HG03025 (cell line): Measurements from ENCODE around the gene ARHGAP5.

Source experiments
- ATAC-seq: cut with Tn5 transposase; IDR thresholded peaks from one replicate; pipeline ENCODE4 v1.9.1; 2021; ENCODE audit warnings: mild to moderate bottlenecking, moderate library complexity; ENCODE audit not compliant: unreplicated experiment, low FRiP score

ARHGAP5 gene

DNA sequence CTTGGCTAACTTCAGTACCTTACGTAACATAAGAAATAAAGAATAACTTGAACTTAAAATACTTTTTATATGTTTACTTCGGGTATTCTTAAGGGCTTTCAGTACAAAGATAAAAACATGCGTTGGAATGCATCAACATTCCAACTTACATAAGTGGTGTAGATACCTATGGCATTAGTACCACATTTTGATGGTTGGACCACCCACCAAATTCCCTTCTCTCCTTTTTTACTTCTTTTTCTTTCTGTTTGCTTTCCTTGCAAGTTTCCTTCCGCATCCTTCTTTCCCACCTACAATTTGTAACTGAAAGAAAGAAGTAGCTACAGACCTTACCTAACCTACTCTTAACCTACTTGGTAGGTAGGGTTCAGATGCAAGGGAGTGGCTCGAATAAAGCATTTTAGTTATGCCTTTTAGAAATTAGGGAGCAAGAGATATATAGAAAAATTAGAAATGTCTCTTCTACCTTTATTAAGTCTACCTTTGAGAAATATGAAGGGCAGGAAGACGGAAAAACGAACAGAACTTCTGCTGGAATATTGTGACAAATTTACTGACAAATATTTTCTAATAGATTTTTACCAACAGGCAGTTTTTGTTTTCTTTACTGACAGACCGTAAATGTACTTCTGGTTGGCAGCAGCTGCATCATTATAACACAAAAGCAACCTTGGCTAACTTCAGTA is 2.1 kb upstream of the ARHGAP5 start:
- no peak for ATAC-seq

DNA sequence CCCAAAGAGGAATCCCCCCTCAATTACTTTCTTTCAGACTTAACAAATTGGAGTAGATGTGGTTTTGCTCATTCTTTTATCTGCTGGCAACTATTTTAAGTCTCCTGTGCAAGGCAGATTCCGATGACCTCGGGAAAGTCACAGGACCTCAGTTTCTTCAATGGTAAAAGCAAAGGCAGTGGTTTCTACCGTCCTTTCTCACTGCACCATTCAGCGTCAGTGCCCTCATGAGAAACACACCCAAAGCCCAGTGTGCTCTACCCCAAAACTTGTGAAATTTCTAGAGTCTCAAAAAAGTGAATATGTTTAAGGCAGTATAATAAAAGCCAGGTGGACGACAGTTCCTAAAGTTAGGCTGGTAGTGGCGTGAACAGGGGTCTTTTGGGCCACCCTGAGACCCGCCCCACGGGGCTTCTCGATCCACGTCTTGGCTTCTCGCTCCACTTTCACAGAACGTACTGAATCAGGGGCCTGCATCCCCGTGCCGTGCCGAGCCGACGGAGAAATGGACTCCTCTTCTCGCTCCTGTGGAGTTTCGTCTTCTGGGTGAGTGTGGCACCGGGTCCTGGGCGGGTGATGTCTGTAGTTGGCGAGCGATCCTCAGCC is 1.3 kb upstream of the ARHGAP5 start:
- peak; percentile 24 for ATAC-seq

DNA sequence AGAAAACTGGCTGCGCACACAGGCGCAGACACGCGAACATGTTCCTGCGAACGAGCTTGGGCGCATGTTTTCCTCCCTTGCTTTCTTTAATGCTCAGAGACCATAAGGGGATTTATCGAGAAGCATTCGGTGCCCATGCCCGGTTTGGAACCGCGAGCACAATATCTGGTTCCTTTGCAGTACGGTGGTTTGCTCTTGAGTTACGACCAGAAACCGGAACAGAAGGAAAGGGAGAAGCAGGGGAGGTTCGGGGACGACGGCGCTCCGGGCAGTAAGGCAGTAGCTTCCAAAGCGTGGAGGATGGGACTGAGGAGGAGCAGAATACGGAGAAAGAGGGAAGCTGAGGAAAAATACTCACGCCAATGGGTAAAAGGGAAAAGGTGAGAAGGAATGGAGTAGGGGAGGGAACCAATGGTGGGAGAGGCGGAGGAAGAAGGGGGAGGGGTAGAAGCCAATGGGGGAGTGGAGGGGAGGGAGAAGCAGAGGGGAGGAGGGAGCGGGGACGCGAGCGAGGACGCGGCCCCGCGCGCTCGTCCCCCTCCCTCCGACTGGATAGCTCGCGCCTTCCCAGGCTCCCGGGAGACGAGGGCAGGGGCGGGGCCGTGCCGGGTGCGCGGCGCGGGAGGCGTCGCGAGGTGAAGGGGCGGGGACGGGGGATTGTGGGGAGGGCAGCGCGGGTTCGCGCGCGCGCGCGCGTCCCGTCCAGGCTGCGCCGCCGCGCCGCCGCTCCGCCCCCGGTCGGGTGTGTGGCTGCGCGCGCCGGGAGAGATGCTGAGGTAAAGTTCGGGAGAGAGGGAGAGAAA is 625 bp upstream of the ARHGAP5 start:
- ATAC-seq: peak; percentile 47

DNA sequence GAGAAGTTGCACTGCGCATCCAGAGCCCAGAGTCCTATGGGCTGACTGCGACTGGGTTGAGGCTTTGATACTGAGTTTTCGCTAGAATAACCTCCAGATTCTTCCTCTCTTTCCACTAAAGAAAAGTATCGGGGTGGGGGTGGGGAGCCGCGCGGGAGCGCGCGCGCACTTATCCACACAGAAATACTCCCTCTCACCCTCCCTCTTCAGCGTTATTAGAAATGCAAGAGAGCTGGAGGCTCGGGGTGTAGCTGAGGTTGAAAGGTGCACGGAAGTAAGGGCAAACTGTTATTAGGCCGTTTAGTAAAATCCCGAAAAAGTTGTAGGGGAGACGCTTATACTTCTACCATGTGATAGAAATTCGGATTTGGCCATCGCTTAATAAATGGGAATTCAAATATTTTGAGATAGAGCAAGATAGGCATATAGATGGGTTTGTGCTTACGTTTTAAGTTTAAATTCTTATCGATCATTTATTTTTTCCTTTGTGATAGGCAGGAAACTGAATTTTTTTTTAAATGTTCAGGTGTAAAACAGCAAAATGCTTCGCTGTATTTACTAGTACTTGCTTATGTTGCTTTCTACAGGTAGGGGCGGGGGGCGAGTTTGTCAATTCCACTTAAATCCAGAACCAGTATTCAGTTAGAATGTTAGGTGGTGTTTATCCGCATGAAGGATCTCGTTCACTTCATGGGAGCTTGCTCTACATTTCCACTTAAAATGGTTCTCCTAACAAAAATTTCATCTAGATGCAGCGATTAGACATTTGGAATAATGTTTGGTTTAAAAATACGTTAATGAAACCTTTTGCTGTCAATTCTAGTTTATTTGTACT is 1.1 kb downstream of the ARHGAP5 start:
- ATAC-seq: peak; percentile 3

DNA sequence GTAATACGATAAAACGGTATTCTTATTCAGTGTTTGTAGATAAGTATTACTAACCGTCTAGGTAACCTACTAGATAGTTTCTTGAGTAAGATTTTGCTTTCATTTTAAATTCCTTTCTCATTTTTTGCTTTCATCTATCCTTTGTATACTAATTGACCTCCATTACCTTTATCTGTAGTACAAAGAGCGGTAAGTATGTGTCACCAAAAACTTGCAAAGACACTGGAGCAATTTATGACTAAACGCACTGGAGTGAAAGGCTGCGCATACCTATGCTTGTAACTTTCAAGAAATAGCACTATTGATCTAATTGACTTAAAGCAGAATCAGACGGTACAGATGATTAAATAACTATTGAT is 1.7 kb downstream of the ARHGAP5 start:
- ATAC-seq: no peak

DNA sequence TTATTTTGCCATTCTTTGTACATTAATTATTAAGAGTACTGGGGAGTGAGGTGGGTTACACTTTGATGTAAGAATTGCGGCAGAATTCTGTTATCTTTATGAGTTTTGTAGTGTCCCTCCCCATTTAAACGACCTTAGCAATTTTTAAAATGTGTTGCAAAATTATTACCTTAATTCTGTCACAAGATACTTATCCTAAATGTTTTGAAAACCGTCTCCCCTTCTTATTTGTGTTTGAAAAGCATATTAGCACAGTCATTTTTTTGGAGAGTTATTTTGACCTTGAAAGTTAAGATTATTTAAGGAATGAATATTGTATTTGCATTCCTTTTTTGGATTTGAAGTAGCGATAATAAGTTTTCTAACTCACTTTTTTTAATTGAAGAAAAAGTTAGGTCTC is 2.2 kb downstream of the ARHGAP5 start:
- no peak for ATAC-seq

DNA sequence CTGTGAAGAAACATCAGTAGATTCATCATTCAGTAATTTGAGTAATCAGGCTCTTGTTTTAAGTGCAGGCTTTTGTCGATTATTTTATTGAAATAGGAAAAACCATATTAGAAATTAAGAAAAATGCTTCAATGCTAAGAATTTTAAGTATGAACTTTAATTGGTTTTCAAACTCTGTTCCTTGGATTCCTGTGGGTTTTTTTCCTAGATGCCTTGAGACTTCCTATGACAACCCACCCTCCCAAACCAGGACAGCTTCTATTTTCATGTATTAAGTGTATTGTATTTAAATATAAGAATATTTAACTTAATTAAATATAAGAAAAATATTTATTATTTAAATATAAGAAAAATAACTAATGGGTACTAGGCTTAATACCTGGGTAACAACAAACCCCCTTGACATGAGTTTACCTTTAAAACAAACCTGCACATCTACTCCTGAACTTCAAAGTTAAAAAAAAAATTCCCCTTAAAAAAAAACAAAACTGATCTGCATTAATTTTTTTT is 3.0 kb downstream of the ARHGAP5 start:
- no peak for ATAC-seq

DNA sequence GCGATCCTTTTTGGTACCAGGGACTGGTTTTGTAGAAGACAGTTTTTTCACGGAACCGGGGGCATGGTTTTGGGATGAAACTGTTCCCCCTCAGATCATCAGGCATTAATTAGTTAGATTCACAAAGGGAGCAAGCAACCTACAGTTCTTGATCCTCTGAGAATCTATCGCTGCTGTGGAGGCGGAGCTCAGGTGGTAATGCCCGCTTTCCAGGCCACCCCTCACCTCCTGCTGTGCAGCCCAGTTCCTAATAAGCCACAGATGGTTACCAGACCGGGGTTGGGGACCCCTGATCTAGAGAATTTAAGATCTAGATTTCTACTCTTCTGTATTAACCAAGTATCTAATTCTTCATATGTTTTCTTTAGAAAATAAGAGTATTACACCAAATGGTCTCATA is 4.8 kb downstream of the ARHGAP5 start:
- ATAC-seq: no peak

DNA sequence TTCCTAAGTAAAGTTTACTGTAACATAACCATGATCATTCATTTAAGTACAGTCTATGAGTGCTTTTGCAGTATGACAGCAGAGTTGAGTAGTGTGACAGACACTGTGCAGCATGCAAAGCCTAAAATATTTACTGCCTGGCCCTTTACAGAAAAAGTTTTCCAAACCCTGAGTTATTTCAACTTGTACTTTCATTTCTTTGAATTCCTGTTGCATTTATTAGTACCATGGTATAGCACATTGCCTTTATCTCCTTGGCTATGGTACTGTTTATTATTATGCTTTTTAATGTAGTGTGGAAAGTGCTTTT is 6.2 kb downstream of the ARHGAP5 start:
- ATAC-seq: no peak

DNA sequence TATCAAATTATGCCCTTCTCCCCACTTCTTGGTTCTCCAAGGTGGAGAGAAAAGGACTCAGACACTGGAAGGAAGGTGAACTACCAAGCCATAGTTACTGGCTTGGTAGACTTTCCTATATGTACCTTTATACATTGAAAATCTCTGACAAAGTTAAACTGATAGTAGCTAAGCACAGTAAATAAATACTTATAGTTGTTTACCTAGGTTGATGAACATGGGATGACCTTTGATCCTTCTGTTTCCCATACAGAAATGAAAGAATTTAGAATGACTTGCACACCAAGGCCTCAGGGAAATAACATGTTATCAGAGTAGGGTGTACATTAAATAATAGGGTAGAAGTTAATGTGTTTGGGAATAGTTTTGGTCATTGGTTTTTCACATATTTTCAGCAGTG is 6.7 kb downstream of the ARHGAP5 start:
- ATAC-seq: no peak

DNA sequence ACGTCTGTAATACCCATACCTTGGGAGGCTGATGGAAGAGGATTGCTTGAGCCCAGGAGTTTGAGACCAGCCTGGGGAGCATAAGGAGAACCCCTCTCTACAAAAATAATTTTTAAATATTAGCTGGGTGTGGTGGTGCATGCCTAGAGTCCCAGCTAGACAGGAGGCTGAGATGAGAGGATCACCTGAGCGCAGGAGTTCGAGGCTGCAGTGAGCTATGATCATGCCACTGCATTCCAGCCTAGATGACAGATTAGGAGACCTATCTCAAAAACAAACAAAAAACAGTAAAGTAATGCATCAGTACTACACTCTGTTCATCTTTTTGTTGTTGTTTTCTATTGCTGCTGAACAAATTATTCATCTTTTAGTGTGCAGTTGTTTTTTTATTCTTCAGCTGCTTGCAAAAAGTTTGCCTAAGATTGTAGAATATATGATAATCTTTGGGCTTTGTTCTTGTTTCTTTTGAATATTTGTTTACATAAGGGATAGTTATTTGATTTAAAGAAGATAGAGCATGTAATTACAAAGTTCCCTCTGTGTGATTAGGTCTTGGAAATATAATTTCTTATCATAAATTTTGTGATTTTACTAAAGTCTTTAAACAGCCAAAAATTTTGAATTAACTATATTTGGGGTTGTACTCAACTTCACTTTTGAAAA is 8.2 kb downstream of the ARHGAP5 start:
- no peak for ATAC-seq

DNA sequence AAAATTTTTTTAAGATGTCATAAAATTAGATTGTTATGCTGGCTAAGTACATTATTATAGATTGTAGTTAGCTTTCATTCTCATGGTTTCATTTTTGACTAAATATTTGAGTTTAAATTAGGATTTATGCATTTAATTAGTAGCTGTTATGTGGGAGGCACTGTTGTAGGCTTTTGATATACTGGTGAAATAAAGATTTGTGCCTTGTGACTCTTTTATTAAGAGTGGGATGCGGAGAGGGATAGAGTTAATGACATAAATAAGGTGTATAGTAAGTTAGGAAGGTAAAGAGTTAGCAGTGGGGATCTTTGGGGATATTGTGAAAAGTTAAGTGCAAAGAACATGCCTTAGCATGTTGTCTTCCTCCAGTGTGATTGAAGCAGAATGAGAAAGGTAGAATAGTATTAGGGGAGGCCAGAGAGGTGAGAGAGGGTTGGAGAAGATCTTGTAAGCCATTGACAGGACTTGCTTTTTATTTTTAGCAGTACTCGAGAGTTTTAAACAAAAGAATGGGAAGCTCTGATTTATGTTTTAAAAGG is 8.8 kb downstream of the ARHGAP5 start:
- no peak for ATAC-seq

DNA sequence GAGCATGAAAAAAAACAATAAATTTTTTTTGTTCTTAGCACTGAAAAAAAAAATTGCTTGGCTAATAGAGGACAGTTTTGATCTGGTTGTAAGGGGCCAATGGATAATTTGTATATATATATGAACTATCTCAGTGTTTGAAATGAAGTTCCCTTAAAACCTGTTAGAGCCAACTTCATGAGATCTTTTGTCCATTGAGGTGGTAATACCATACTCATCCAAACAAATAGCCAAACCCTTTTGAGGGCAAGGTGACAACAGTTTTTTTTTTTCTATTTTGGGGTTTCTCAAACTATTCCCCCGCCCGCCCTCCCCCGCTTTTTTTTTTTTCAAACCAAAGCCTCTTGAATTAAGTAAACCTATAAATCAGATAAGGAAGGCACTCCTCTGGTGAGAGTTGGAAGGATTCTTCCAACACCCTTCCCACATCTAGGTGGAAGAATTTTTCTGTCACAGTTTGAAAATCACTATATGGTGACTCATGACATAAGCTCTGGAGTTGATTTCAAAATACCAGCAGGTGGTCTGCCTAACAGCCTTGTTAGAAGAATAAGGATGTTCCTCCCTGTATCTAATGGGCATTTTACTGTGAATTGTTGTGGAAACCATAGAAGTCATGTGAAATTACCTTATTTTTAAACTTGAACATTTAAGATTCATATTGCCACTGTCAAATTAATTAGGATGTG is 10.2 kb downstream of the ARHGAP5 start:
- ATAC-seq: no peak

DNA sequence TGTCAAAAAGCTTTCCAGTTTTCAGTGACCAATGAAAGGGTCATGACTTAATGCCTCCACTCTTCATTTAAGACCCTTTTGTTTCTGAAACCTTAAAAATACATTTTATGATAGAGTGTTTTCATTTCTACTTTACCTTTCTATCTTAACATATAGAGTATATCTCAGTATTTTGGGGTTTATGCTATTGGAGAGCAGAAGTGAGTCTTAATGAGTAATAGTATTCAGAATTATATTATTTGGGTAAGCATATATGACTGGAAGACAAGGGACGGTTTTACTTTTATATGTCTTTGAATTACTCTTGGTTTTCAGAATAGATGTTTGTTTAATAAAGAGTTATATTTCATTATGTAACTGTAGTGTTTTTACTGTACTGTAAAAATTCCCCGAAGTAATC is 10.8 kb downstream of the ARHGAP5 start:
- no peak for ATAC-seq

DNA sequence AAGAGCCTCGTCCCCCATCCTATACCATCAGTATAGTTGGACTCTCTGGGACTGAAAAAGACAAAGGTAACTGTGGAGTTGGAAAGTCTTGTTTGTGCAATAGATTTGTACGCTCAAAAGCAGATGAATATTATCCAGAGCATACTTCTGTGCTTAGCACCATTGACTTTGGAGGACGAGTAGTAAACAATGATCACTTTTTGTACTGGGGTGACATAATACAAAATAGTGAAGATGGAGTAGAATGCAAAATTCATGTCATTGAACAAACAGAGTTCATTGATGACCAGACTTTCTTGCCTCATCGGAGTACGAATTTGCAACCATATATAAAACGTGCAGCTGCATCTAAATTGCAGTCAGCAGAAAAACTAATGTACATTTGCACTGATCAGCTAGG is 13.6 kb downstream of the ARHGAP5 start:
- no peak for ATAC-seq

DNA sequence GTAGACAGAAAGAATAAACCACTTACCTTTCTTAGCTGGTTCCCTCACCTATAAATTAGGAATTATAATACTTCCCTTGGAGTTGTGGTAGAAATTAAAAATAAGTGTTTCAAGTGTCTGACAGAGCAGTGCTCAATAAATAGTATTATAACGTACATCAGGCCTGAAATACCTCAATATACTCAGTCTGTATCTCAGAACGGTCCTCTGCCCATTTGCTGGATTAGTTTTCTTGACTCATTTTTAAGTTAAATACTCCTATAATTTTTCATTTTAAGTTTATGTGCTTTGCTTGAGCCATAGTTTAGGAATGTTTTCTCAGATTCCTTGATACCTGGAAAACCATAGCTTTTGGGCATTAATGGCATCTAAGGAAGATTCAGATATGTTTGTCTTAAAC is 22.4 kb downstream of the ARHGAP5 start:
- no peak for ATAC-seq

DNA sequence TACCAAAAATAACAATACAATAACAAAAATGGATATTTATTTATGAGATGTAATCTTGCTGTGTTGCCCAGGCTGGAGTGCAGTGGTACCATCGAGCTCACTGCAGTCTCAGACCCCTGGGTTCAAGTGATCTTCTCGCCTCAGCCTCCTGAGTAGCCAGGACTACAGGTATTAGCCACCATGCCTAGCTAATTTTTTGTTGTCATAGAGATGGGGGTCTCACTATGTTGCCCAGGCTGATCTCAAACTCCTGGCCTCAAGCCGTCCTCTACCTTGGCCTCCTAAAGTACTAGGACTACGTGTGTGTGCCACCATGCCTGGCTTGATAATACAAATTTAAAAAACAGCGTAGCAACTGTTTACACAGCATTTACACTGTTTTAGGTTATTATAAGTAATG is 23.1 kb downstream of the ARHGAP5 start:
- no peak for ATAC-seq

DNA sequence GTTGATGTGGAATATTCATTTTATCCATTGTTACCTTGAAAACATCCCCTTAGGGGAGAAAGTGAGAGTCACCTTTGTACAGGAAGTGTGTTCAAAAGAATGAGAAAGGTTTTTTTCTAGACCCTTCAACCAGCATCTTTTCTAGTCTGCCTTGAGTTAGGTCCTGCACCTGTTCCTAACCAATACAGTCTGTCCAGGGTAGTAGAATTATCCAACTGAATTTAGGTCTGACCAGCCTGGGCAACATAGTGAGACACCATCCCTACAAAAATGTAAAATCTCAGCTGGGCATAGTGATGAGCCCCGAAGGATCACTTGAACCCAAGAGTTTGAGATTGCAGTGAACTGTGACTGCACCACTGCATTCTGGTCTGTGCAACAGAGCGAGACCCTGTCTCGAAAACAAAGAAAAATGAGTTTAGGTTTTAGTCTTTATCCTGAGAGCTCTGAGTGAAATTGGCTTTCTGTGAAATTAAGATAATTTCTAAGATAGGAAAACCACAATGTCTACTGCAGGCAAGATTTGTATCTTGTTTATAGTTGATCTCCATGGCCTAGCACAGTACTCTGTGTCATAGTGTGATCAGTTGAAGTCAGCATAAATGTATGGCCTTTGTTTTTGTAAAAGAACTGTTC is 25.2 kb downstream of the ARHGAP5 start:
- peak; percentile 90 for ATAC-seq

DNA sequence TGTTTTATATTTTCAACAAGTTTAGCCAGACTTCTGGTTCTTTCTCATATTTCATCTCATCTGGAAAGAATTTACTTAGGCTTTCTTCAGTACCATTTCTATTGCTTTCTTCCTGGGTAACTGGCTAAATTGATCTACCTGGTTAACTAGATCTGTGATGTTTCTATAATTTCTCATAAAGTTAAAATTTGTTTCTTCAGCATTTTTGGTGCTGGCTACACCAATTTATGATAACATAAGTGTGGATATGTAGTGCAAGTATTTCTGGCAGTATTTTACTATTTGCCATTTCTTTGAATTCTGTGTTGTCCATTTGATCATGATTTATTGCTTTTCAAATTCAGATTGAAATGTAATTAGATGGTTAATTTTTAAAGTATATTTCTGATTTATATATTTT is 25.9 kb downstream of the ARHGAP5 start:
- no peak for ATAC-seq
